Measurements from ENCODE around the gene EML4.

DNA sequence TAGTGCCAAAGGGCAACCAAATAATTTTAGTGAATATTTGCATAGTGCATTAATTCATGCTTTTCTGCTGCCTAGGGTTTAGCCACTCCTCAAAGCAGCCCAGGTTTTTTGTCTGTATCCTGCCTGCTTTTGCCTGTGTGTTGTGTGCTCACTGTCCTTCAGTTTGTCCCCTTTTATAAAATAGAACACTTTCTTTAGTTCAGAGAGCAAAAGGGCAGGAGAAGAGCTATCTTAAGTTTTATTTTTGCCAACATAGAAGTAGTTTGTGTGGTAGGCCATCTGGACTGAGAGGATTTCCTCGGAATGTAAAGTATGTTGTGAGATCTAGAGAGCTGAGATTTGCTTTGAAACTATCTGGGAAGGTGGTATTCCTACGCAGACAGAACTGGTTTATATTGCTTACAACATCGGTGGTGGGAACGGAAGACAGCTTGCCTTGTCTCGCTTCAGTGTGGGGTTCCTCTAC is 64.9 kb downstream of the EML4 start:
- TF ChIP-seq, protein P1, sequence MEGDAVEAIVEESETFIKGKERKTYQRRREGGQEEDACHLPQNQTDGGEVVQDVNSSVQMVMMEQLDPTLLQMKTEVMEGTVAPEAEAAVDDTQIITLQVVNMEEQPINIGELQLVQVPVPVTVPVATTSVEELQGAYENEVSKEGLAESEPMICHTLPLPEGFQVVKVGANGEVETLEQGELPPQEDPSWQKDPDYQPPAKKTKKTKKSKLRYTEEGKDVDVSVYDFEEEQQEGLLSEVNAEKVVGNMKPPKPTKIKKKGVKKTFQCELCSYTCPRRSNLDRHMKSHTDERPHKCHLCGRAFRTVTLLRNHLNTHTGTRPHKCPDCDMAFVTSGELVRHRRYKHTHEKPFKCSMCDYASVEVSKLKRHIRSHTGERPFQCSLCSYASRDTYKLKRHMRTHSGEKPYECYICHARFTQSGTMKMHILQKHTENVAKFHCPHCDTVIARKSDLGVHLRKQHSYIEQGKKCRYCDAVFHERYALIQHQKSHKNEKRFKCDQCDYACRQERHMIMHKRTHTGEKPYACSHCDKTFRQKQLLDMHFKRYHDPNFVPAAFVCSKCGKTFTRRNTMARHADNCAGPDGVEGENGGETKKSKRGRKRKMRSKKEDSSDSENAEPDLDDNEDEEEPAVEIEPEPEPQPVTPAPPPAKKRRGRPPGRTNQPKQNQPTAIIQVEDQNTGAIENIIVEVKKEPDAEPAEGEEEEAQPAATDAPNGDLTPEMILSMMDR (IDR thresholded peaks at IDR 0.05), result no peak
- TF ChIP-seq POLR2AphosphoS5 (IDR thresholded peaks at IDR 0.05; ENCODE audit: low read depth, low read length) (no peak), TCF7L2 (IDR thresholded peaks at IDR 0.05; ENCODE audit: low read depth, low read length) (no peak)
- TF ChIP-seq, protein P2, sequence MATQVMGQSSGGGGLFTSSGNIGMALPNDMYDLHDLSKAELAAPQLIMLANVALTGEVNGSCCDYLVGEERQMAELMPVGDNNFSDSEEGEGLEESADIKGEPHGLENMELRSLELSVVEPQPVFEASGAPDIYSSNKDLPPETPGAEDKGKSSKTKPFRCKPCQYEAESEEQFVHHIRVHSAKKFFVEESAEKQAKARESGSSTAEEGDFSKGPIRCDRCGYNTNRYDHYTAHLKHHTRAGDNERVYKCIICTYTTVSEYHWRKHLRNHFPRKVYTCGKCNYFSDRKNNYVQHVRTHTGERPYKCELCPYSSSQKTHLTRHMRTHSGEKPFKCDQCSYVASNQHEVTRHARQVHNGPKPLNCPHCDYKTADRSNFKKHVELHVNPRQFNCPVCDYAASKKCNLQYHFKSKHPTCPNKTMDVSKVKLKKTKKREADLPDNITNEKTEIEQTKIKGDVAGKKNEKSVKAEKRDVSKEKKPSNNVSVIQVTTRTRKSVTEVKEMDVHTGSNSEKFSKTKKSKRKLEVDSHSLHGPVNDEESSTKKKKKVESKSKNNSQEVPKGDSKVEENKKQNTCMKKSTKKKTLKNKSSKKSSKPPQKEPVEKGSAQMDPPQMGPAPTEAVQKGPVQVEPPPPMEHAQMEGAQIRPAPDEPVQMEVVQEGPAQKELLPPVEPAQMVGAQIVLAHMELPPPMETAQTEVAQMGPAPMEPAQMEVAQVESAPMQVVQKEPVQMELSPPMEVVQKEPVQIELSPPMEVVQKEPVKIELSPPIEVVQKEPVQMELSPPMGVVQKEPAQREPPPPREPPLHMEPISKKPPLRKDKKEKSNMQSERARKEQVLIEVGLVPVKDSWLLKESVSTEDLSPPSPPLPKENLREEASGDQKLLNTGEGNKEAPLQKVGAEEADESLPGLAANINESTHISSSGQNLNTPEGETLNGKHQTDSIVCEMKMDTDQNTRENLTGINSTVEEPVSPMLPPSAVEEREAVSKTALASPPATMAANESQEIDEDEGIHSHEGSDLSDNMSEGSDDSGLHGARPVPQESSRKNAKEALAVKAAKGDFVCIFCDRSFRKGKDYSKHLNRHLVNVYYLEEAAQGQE (IDR thresholded peaks at IDR 0.05; ENCODE audit: insufficient read depth in 1 of 2, low read depth in 2 of 2, low read length in 1 of 2), result no peak

All from Panc1 (cell line).